GM13976 (cell line): ENCODE data around the gene PATE2.

ENCODE experiments used
- DNase-seq: peaks from one replicate; pipeline ENCODE4 v3.0.0; 2012; ENCODE audit warnings: low spot score
- in situ Hi-C: fragments of 300-500 bp; cut with MboI; formaldehyde crosslinking; loops from one replicate; pipeline ENCODE4 v1.12.0; 2022; ENCODE audit warnings: low sequenced_read_pairs, mixed read lengths, inconsistent platforms; ENCODE audit not compliant: unreplicated experiment
- TF ChIP-seq, protein P1 (sequence below): IDR thresholded peaks from 2 replicates; pipeline ENCODE4 v1.5.1; 2012; ENCODE audit warnings: borderline replicate concordance, mild to moderate bottlenecking; ENCODE audit not compliant: insufficient read depth; ENCODE audit errors: extremely low read depth, missing control alignments, control extremely low read depth

The PATE2 gene

DNA sequence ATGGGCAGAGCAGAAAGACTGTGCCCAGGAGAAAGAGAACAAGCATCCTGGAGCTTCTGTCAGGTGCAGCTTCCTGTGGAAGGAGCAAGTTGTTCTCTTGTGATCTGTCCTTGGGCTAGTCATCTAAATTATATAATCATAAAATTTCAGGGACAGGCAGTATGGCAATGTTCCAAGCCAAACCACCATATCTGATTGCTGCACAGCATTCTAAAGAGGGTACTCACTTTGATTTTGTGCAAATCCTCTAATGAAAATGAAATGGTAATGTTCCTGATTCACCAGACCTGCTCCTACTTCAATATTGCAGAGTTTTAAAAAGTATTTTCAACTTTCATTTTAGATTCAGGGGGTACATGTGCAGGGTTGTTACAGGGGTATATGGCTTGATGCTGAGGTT lies at the start of gene PATE2:
Gene PATE2, minus strand, starts transcription at position 101 of the 400 bp plus-strand sequence. Its CDS starts 55 bp downstream, at position 46.
- in situ Hi-C loops: no loop called here
- no peak for DNase-seq
- TF ChIP-seq, protein P1, sequence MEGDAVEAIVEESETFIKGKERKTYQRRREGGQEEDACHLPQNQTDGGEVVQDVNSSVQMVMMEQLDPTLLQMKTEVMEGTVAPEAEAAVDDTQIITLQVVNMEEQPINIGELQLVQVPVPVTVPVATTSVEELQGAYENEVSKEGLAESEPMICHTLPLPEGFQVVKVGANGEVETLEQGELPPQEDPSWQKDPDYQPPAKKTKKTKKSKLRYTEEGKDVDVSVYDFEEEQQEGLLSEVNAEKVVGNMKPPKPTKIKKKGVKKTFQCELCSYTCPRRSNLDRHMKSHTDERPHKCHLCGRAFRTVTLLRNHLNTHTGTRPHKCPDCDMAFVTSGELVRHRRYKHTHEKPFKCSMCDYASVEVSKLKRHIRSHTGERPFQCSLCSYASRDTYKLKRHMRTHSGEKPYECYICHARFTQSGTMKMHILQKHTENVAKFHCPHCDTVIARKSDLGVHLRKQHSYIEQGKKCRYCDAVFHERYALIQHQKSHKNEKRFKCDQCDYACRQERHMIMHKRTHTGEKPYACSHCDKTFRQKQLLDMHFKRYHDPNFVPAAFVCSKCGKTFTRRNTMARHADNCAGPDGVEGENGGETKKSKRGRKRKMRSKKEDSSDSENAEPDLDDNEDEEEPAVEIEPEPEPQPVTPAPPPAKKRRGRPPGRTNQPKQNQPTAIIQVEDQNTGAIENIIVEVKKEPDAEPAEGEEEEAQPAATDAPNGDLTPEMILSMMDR: no peak

DNA sequence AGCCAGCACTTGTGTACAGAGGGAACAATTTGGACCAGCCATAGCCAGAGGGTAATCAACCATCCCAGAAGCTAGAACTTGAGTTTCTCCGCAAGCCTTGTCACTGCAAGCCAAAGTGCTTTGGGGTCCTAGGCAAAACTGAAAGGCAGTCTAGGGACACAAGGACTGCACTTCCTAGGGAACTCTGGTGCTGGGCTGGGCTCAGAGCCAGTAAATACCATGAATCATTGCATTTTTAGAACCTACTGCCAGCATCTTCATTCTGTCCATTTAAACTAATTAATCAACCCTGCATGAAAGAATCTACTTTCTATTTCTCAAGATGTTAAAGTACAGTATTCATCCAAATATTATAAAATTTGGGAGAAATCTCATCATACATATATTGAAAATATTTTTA lies 29.3 kb upstream of the PATE2 start:
- no peak for DNase-seq
- TF ChIP-seq, protein P1: no peak
- in situ Hi-C loops: no loop called here

GRCh38 chr11:125802387-125802786 lies 23.8 kb upstream of the PATE2 start:
- DNase-seq: no peak
- in situ Hi-C loops: no loop called here
- TF ChIP-seq, protein P1: no peak

DNA sequence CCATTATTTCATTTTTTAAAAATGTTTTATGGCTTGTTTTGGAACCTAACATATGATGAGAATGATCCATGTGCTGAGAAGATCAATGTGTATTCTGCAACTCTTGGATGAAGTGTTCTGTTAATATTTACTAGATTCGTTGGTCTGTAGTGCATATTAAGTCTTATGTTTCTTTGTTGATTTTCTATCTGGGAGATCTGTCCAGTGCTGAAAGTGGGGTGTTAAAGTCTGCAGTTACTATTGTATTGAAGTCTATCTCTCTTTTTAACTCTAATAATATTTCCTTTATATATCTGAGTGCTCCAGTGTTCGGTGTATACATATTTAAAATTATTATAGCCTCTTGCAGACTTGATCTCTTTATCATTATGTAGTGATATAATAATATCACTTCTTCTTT lies 21.2 kb upstream of the PATE2 start:
- in situ Hi-C loops: no loop called here
- TF ChIP-seq, protein P1: no peak

DNA sequence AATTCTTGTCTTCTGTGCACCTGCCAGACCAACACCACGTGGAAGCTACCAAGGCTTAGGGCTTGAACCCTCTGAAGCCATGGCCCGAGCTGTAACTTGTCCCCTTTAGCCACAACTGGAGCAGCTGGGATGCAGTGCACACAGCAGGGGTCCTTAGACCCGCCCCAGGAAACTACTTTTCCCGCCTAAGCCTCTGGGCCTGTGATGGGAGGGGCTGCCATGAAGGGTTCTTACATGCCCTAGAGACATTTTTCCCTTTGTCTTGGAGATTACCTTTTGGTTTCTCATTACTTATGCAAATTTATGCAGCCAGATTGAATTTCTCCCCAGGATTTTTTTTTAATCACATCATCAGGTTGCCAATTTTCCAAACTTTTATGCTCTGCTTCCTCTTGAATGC lies 19.0 kb upstream of the PATE2 start:
- DNase-seq: no peak
- TF ChIP-seq, protein P1: no peak

More for the DNA sequence above, 21.2 kb upstream of the PATE2 start:
- no peak for DNase-seq

DNA sequence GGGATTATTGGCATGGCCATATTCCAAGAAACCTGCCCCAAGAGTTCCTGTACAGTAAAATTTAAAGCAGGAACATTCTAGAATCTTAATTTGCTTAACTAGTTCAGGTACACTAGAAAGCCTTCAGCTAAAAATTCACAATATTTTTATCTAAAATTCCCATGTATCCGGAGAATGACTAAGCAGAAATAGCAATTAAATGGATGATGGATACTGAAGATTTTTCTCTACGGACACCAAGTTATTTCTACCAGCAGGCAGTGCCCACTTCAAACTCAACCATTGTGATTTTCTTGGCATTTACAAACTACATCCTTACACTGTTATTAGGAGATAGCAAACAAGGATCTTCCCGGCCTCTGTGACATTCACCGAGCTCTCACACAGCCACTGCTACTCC lies 12.2 kb upstream of the PATE2 start:
- DNase-seq: no peak
- in situ Hi-C loops: no loop called here
- TF ChIP-seq, protein P1: no peak

More for the DNA sequence above, 19.0 kb upstream of the PATE2 start:
- in situ Hi-C loops: no loop called here

GRCh38 chr11:125787827-125788226 lies 9.2 kb upstream of the PATE2 start, which contains the start of gene PATE3:
Gene PATE3, plus strand, starts transcription at chr11:125788127. Its CDS starts 25 bp downstream, at chr11:125788152.
- TF ChIP-seq, protein P1: no peak
- no peak for DNase-seq
- in situ Hi-C loops: no loop called here
